Endothelial cell of umbilical vein (primary cell): ENCODE data around the gene CHCHD5.

Experiments used
- EZH2 ChIP-seq: IDR thresholded peaks from 2 replicates; pipeline ENCODE4 v1.6.1; 2012; ENCODE audit warnings: borderline replicate concordance, low read depth, mild to moderate bottlenecking, moderate library complexity, low read length, inconsistent platforms; ENCODE audit not compliant: severe bottlenecking
- POLR2A ChIP-seq: IDR thresholded peaks from 2 replicates; pipeline ENCODE4 v1.6.1; 2012; ENCODE audit warnings: low read depth, mild to moderate bottlenecking, control low read depth, low read length
- POLR2AphosphoS5 ChIP-seq: IDR thresholded peaks from 2 replicates; pipeline ENCODE4 v1.6.1; 2012; ENCODE audit warnings: low read depth, mild to moderate bottlenecking, control low read depth, low read length, moderate library complexity; ENCODE audit not compliant: insufficient read depth
- TF ChIP-seq, protein P1 (sequence below): IDR thresholded peaks from 2 replicates; pipeline ENCODE4 v1.6.1; 2011; ENCODE audit not compliant: insufficient read depth, insufficient read length

DNA sequence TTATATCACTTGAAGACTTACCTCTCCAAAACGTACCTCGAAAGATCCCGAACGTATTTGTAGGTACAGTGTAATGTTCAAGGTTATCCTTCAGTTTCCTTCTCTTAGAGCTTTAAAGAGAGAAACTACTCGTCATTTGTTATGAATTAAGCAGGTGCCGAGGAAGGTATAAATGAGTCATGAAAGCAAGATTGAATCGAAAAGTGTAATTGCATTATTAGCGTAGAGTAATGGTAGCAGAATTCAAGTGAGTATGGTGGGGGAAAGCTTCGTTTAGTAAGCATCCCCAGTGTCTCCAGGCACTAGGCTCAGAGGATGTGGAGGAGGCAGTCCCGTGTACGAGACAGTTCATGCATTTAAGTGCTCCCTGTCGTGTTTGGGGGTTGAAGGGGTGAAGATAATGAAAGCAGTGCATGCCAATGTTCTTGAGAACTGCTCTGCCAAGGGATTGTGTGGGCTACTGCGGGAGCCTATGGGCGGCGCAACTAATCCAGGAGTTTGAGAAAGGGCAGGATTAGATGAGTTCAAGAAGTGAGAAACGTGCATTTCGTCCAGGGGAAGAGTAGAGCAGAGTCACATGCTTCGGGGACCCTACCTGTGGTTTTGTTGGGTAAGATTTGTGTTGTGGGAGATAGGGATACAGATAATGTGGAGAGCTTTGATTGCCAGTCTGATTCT lies 41.3 kb upstream of the CHCHD5 start:
- no peak for TF ChIP-seq POLR2A
- TF ChIP-seq, protein P1, sequence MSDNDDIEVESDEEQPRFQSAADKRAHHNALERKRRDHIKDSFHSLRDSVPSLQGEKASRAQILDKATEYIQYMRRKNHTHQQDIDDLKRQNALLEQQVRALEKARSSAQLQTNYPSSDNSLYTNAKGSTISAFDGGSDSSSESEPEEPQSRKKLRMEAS, result no peak
- TF ChIP-seq POLR2AphosphoS5, result no peak
- no peak for TF ChIP-seq EZH2
